ENCODE measurements around the gene DUOX2.

Gene DUOX2

DNA sequence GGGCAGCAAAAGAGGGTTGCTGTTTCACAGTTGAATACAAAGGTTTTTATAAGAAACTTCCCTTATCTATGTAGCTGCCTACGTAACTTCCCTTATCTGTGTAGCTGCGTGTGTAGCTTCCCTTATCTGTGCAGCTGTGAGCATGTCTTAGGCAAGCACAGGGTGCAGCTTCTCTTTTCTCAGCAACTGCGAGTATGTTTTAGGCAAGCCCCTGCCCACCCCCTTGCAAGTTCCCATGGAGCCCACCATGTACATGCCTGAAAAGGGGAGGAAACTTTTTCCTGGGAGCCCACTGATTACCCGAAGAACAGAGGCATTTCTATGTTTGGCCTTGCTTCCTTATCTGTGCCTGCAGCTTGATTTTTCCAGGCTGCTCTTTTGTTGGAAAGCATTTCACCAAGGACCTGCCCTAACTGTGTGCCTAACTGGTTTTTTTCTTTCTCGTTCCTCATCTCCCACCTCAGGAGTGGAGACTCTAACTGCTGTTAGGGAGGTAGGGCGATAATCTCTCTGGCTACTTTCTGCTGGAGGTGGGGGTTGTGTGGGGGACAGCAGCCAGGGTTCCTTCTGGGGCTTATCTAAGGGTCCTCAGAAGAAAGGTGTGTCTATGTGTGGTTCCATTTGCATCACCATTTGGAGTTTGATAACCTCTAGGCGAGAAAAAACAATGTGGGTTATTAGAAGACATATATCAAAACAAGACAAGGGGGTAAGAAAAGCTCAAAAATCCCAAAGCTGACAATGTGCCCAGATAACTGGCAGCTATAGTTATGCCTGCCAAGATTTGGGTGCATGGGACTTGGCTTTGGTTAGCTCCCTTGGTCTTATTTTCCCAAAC is 65.0 kb downstream of the DUOX2 start:
- TF ChIP-seq, protein P1, sequence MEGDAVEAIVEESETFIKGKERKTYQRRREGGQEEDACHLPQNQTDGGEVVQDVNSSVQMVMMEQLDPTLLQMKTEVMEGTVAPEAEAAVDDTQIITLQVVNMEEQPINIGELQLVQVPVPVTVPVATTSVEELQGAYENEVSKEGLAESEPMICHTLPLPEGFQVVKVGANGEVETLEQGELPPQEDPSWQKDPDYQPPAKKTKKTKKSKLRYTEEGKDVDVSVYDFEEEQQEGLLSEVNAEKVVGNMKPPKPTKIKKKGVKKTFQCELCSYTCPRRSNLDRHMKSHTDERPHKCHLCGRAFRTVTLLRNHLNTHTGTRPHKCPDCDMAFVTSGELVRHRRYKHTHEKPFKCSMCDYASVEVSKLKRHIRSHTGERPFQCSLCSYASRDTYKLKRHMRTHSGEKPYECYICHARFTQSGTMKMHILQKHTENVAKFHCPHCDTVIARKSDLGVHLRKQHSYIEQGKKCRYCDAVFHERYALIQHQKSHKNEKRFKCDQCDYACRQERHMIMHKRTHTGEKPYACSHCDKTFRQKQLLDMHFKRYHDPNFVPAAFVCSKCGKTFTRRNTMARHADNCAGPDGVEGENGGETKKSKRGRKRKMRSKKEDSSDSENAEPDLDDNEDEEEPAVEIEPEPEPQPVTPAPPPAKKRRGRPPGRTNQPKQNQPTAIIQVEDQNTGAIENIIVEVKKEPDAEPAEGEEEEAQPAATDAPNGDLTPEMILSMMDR (IDR thresholded peaks at IDR 0.05): no peak
